ENCODE results near the gene ADRA2B. TPM values are rescaled to one million over a fixed set of nuclear protein-coding genes. Genes with fewer than 3 reads are reported as not detected.

The ADRA2B gene
- total RNA-seq, 1 experiment from 2014 or later: not detected

- no peaks in the 10 kb centered on the region for H3K4me1 Mint-ChIP-seq (ENCODE audit: insufficient read depth, unreplicated experiment)
- H3K36me3 Mint-ChIP-seq (ENCODE audit: insufficient read depth, unreplicated experiment): no peaks in the 10 kb centered on the region
- H3K27me3 Mint-ChIP-seq (ENCODE audit: insufficient read depth, unreplicated experiment): peaks cover 11% of the 10 kb centered on the region
- H3K4me3 Mint-ChIP-seq (ENCODE audit: unreplicated experiment): no peak overlapping the region
- TF ChIP-seq CTCF (IDR thresholded peaks at IDR 0.05; ENCODE audit: unreplicated experiment): no peak
- no peak for DNase-seq (ENCODE audit: unreplicated experiment)
- ChIA-PET POLR2A (no interaction called here), CTCF (no interaction called here)
- no TSS peak for BruUV-seq (replicated peaks)
- H3K27ac Mint-ChIP-seq (ENCODE audit: low read depth, unreplicated experiment): no peak overlapping the region
- H3K9me3 Mint-ChIP-seq (ENCODE audit: unreplicated experiment): no peaks in the 10 kb centered on the region
- intact Hi-C loops (cut with micrococcal nuclease): no loop called here
Measured at GRCh38 chr2:96112501-96113366, 3.6 kb downstream of the ADRA2B start.

- no peaks in the 10 kb centered on the region for H3K36me3 Mint-ChIP-seq (ENCODE audit: insufficient read depth, unreplicated experiment)
- H3K4me1 Mint-ChIP-seq (ENCODE audit: insufficient read depth, unreplicated experiment): no peaks in the 10 kb centered on the region
- POLR2A ChIA-PET: no interaction called here
- no peaks in the 10 kb centered on the region for H3K9me3 Mint-ChIP-seq (ENCODE audit: unreplicated experiment)
- BruUV-seq (replicated peaks): no TSS peak
- CTCF ChIA-PET: no interaction called here
- no peak for TF ChIP-seq CTCF (IDR thresholded peaks at IDR 0.05; ENCODE audit: unreplicated experiment)
- H3K27me3 Mint-ChIP-seq (ENCODE audit: insufficient read depth, unreplicated experiment): peaks cover 11% of the 10 kb centered on the region
- intact Hi-C loops (cut with micrococcal nuclease): no loop called here
- no peak for DNase-seq (ENCODE audit: unreplicated experiment)
- H3K27ac Mint-ChIP-seq (ENCODE audit: low read depth, unreplicated experiment): no peak overlapping the region
- no peak overlapping the region for H3K4me3 Mint-ChIP-seq (ENCODE audit: unreplicated experiment)
Measured at GRCh38 chr2:96111823-96112500, 4.4 kb downstream of the ADRA2B start.

GRCh38 chr2:96111257-96111640, 5.1 kb downstream of the ADRA2B start:
- intact Hi-C loops (cut with micrococcal nuclease): no loop called here
- no peaks in the 10 kb centered on the region for H3K9me3 Mint-ChIP-seq (ENCODE audit: unreplicated experiment)
- H3K36me3 Mint-ChIP-seq (ENCODE audit: insufficient read depth, unreplicated experiment): no peaks in the 10 kb centered on the region
- BruUV-seq (replicated peaks): no TSS peak
- no peak overlapping the region for H3K27ac Mint-ChIP-seq (ENCODE audit: low read depth, unreplicated experiment)
- no peak for TF ChIP-seq CTCF (IDR thresholded peaks at IDR 0.05; ENCODE audit: unreplicated experiment)
- H3K27me3 Mint-ChIP-seq (ENCODE audit: insufficient read depth, unreplicated experiment): peaks cover 11% of the 10 kb centered on the region
- H3K4me1 Mint-ChIP-seq (ENCODE audit: insufficient read depth, unreplicated experiment): no peaks in the 10 kb centered on the region
- CTCF ChIA-PET: interaction anchor here (0.6 to 1.3 kb wide), 3 partner anchors 21 to 601 kb away, joined by 3 to 5 read pairs (median 4); no protein-coding TSS in a partner anchor
- POLR2A ChIA-PET: interaction anchor here (0.8 kb wide), 1 partner anchor 11 kb away, joined by 3 read pairs; no protein-coding TSS in a partner anchor
- no peak for DNase-seq (ENCODE audit: unreplicated experiment)
- no peak overlapping the region for H3K4me3 Mint-ChIP-seq (ENCODE audit: unreplicated experiment)

- no peak for DNase-seq (ENCODE audit: unreplicated experiment)
- no TSS peak for BruUV-seq (replicated peaks)
- intact Hi-C loops (cut with micrococcal nuclease): no loop called here
- Mint-ChIP-seq H3K36me3 (ENCODE audit: insufficient read depth, unreplicated experiment) (no peaks in the 10 kb centered on the region), H3K9me3 (ENCODE audit: unreplicated experiment) (peaks cover under 1% of the 10 kb centered on the region), H3K4me1 (ENCODE audit: insufficient read depth, unreplicated experiment) (no peaks in the 10 kb centered on the region), H3K27me3 (ENCODE audit: insufficient read depth, unreplicated experiment) (peaks cover 9% of the 10 kb centered on the region), H3K27ac (ENCODE audit: low read depth, unreplicated experiment) (no peak overlapping the region), H3K4me3 (ENCODE audit: unreplicated experiment) (no peak overlapping the region)
- ChIA-PET CTCF (interaction anchor here (0.6 to 1.3 kb wide), 3 partner anchors 21 to 602 kb away, joined by 3 to 5 read pairs (median 4); no protein-coding TSS in a partner anchor), POLR2A (interaction anchor here (0.7 to 0.8 kb wide), 2 partner anchors 11 to 89 kb away, joined by 3 read pairs; no protein-coding TSS in a partner anchor)
- no peak for TF ChIP-seq CTCF (IDR thresholded peaks at IDR 0.05; ENCODE audit: unreplicated experiment)
Measured at GRCh38 chr2:96110621-96111256, 5.6 kb downstream of the ADRA2B start.

Data from MCF 10A (cell line).